Measurements from ENCODE around the gene PPP1R3E. TPM values are rescaled to one million over a fixed set of nuclear protein-coding genes. Genes with fewer than 3 reads are reported as not detected.

Gene PPP1R3E
- total RNA-seq, 1 experiment from 2014 or later, result 3.9 TPM

DNA sequence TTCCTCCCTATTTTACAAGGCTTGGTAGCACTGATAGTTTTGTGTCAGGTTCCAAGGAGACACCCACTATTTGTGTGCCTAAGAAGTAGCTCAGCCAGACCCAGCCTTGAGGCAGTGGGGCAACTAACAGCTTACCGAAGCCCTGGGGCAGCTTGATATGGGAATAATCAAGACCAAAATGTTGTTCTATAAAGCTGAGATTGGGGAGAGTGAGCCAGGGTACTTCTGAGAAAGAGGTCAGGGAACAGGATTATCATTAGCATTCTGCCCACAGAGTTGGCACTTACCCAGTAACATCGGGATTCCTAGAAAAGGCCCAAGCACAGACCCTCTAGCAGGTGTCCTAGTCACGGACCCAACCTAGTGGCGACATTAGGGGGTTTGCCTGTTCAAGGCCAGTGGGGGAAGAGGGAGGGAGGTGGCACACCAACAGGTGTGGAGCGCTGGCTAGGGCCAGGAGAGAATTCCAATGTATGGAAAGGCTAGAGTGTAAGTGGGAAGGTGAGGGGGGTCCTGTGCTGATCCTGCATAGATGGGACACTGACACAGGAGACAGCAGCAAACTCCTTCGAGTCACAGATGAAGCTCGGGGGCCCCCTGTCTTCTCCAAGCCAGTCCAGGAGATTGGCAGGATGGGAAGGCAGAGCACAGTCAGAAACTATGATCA lies 4.9 kb downstream of the PPP1R3E start:
- H3K9me3 Mint-ChIP-seq, result peaks cover 0 to 5% of the 10 kb centered on the region in 2 experiments; a peak in 1 of 5 replicates
- H3K4me1 ChIP-seq (ENCODE audit: insufficient read depth, low read length), result no peaks in the 10 kb centered on the region
- TF ChIP-seq, protein P1, sequence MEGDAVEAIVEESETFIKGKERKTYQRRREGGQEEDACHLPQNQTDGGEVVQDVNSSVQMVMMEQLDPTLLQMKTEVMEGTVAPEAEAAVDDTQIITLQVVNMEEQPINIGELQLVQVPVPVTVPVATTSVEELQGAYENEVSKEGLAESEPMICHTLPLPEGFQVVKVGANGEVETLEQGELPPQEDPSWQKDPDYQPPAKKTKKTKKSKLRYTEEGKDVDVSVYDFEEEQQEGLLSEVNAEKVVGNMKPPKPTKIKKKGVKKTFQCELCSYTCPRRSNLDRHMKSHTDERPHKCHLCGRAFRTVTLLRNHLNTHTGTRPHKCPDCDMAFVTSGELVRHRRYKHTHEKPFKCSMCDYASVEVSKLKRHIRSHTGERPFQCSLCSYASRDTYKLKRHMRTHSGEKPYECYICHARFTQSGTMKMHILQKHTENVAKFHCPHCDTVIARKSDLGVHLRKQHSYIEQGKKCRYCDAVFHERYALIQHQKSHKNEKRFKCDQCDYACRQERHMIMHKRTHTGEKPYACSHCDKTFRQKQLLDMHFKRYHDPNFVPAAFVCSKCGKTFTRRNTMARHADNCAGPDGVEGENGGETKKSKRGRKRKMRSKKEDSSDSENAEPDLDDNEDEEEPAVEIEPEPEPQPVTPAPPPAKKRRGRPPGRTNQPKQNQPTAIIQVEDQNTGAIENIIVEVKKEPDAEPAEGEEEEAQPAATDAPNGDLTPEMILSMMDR (conservative IDR thresholded peaks at IDR 0.05), result no peak
- DNase-seq, result no peak
- H3K27ac ChIP-seq (ENCODE audit: insufficient read length, low read depth, low read length), result no peak overlapping the region
- H3K23me2 ChIP-seq (ENCODE audit: insufficient read length, low read depth, low read length, poor library complexity, severe bottlenecking), result peaks cover 14% of the 10 kb centered on the region
- no peak overlapping the region for H3K18ac ChIP-seq (ENCODE audit: insufficient read length, low read depth, low read length)
- no peak overlapping the region for H2AK5ac ChIP-seq (ENCODE audit: insufficient read length, low read length)
- no peak overlapping the region for H3K23ac ChIP-seq (ENCODE audit: insufficient read length, low read depth, low read length)
- H2BK120ac ChIP-seq (ENCODE audit: low read depth, low read length, poor library complexity, severe bottlenecking), result no peak overlapping the region
- H3K79me2 ChIP-seq (ENCODE audit: insufficient read depth, low read length), result no peaks in the 10 kb centered on the region
- H2BK20ac ChIP-seq (ENCODE audit: low read depth, low read length, poor library complexity, severe bottlenecking), result no peak overlapping the region
- peaks cover 23 to 32% of the 10 kb centered on the region in 2 experiments for H3K4me1 Mint-ChIP-seq
- H3K4me2 ChIP-seq (ENCODE audit: insufficient read depth, insufficient read length, low read length), result no peak overlapping the region
- no peak overlapping the region for H3K4ac ChIP-seq (ENCODE audit: low read depth, low read length)
- no peak overlapping the region for H4K8ac ChIP-seq (replicated peaks; ENCODE audit: insufficient read length, low read depth, low read length)
- no peaks in the 10 kb centered on the region for H3K9me3 ChIP-seq (ENCODE audit: control insufficient read depth, low read depth, low read length)
- H3K14ac ChIP-seq (ENCODE audit: insufficient read depth, low read length), result no peak overlapping the region
- H3K4me3 Mint-ChIP-seq, result no peak overlapping the region
- H2BK15ac ChIP-seq (ENCODE audit: low read depth, low read length), result no peak overlapping the region
- peaks cover 0 to 10% (median 0%) of the 10 kb centered on the region in 3 experiments; a peak in 1 of 7 replicates for H3K36me3 Mint-ChIP-seq (ENCODE audit: insufficient read depth in 1 of 3, low read depth in 3 of 3)
- no peak overlapping the region for H3K9ac ChIP-seq (ENCODE audit: extremely low read depth, insufficient read length, low read length)
- peaks cover 85% of the 10 kb centered on the region for H3K27me3 Mint-ChIP-seq (ENCODE audit: low read depth)
- no CpG with 5 or more reads among the region's 7 CpGs for WGBS (ENCODE audit: extremely low coverage, insufficient read length, low lambda C conversion rate)
- H2BK12ac ChIP-seq (ENCODE audit: insufficient read length, low read depth, low read length), result no peak overlapping the region
- no peak overlapping the region for H3K27ac Mint-ChIP-seq
- no peaks in the 10 kb centered on the region for H4K20me1 ChIP-seq (ENCODE audit: control insufficient read depth, insufficient read depth, insufficient read length)
- H4K5ac ChIP-seq (ENCODE audit: insufficient read length, low read depth, low read length), result no peak overlapping the region
- H3K27me3 ChIP-seq (ENCODE audit: insufficient read depth, low read length), result peaks cover 39% of the 10 kb centered on the region
- H3K56ac ChIP-seq (ENCODE audit: insufficient read length, low read depth, low read length), result no peak overlapping the region
- no peak overlapping the region for H2BK5ac ChIP-seq (ENCODE audit: insufficient read length, low read length)
- no peak overlapping the region for H4K91ac ChIP-seq (ENCODE audit: insufficient read length, low read depth, low read length)
- H3T11ph ChIP-seq (ENCODE audit: low read length), result no peak overlapping the region
- H3K79me1 ChIP-seq (ENCODE audit: insufficient read depth, low read depth, low read length, poor library complexity, severe bottlenecking), result no peaks in the 10 kb centered on the region
- no peak overlapping the region for H2AFZ ChIP-seq (ENCODE audit: low read length)

Measured in H9 (cell line).